ENCODE results near the gene PARP11.

GRCh38 chr12:3791256-3791874, 81.8 kb downstream of the PARP11 start:
- no peak for TF ChIP-seq CTCF (IDR thresholded peaks at IDR 0.05)
- no peak for TF ChIP-seq POLR2A (IDR thresholded peaks at IDR 0.05)

Data from right lobe of liver (tissue), 4 donors.